OCI-LY7 (cell line): ENCODE measurements around the gene REEP6. TPM values are rescaled to one million over a fixed set of nuclear protein-coding genes. Genes with fewer than 3 reads are reported as not detected.

Source experiments
- BruUV-seq: library from RNA; stranded (reverse); fragments of 400-500 nt; replicated peaks from 2 replicates; lab custom pipeline; 2021; lab: Mats Ljungman, UMichigan
- CTCF ChIA-PET: fragments of 300-600 bp; sonication (Branson Sonifier 250); formaldehyde crosslinking; loops from one replicate; lab custom pipeline; 2022; ENCODE audit warnings: antibody characterized with exemption; ENCODE audit not compliant: unreplicated experiment; lab: Charles Lee
- POLR2A ChIA-PET: fragments of 300-600 bp; sonication (Branson Sonifier 250); formaldehyde crosslinking; loops from one replicate; lab custom pipeline; 2022; ENCODE audit warnings: antibody characterized with exemption; lab: Charles Lee
- DNase-seq: peaks from one replicate; pipeline ENCODE4 v3.0.0-alpha.2; 2015; ENCODE audit warnings: low spot score
- H2AFZ ChIP-seq: fragments of 200-600 bp; sonication (generic), shearing (Covaris generic); 2 replicates; pipeline ENCODE4 v1.6.1; 2014; ENCODE audit warnings: mild to moderate bottlenecking, antibody characterized with exemption, low read length, moderate library complexity
- H3K27ac ChIP-seq: fragments of 200-600 bp; sonication (generic); 2 replicates; pipeline ENCODE4 v1.5.1; 2014; ENCODE audit warnings: mixed run types, low read depth, mild to moderate bottlenecking, moderate library complexity, low read length, inconsistent platforms; ENCODE audit not compliant: poor library complexity, severe bottlenecking
- H3K36me3 ChIP-seq: fragments of 200-600 bp; sonication (generic); 2 replicates; pipeline ENCODE4 v1.6.1; 2014; ENCODE audit warnings: mild to moderate bottlenecking, antibody characterized with exemption, low read length, moderate library complexity, mixed read lengths; ENCODE audit not compliant: insufficient read depth
- H3K4me1 ChIP-seq: fragments of 200-600 bp; sonication (generic); 2 replicates; pipeline ENCODE4 v1.5.1; 2014; ENCODE audit warnings: mild to moderate bottlenecking, low read length; ENCODE audit not compliant: insufficient read depth, poor library complexity, severe bottlenecking
- H3K4me2 ChIP-seq: fragments of 200-600 bp; sonication (generic); 2 replicates; pipeline ENCODE4 v1.6.1; 2014; ENCODE audit warnings: mild to moderate bottlenecking, low read length
- H3K4me3 ChIP-seq: fragments of 200-600 bp; sonication (generic); 2 replicates; pipeline ENCODE4 v1.5.1; 2014; ENCODE audit warnings: mild to moderate bottlenecking, low read depth, low read length; ENCODE audit not compliant: poor library complexity, severe bottlenecking
- H3K79me2 ChIP-seq: fragments of 200-600 bp; sonication (generic); 2 replicates; pipeline ENCODE4 v1.6.1; 2016; ENCODE audit warnings: low read depth, mild to moderate bottlenecking, low read length, moderate library complexity, mixed read lengths; ENCODE audit not compliant: insufficient read depth
- H3K9me2 ChIP-seq: fragments of 200-600 bp; sonication (generic); 2 replicates; pipeline ENCODE4 v1.6.1; 2016; ENCODE audit warnings: mild to moderate bottlenecking, low read length, mixed read lengths; ENCODE audit not compliant: insufficient read depth
- H3K9me3 ChIP-seq: fragments of 200-600 bp; sonication (generic); 2 replicates; pipeline ENCODE4 v1.6.1; 2014; ENCODE audit warnings: mild to moderate bottlenecking, mixed run types, low read length, mixed read lengths
- H4K20me1 ChIP-seq: fragments of 200-600 bp; sonication (generic); 2 replicates; pipeline ENCODE4 v1.6.1; 2014; ENCODE audit warnings: mild to moderate bottlenecking, antibody characterized with exemption, low read length, moderate library complexity, mixed read lengths; ENCODE audit not compliant: insufficient read depth
- EZH2phosphoT487 ChIP-seq: fragments of 200-600 bp; sonication (generic); IDR thresholded peaks from 2 replicates; pipeline ENCODE4 v1.6.1; 2018; ENCODE audit warnings: low read depth, borderline replicate concordance, mild to moderate bottlenecking, mixed run types, antibody characterized with exemption, low read length, moderate library complexity, mixed read lengths
- intact Hi-C: fragments of 100-400 bp; cut with micrococcal nuclease; formaldehyde crosslinking; loops from one replicate; pipeline ENCODE4 v1.10.0; 2022; ENCODE audit not compliant: unreplicated experiment
- total RNA-seq, 2 experiments: library from RNA; depleted of rRNA in 1 of 2; stranded (reverse); fragments of >200 nt in 1 of 2; shearing (Covaris generic) in 1 of 2; gene quantifications; 2 replicates each; pipeline ENCODE4 v1.2.3, GENCODE V29; 2014 to 2022
- TF ChIP-seq, protein P1 (sequence below): fragments of 200-600 bp; sonication (generic); conservative IDR thresholded peaks from 2 replicates; pipeline ENCODE4 v1.5.1; 2014; ENCODE audit warnings: mild to moderate bottlenecking, antibody characterized with exemption, low read length, moderate library complexity, mixed read lengths

The REEP6 gene
- total RNA-seq, 2 experiments from 2014 or later, result 1.3 to 3.6 TPM

- POLR2A ChIA-PET, result no interaction called here
- CTCF ChIA-PET, result no interaction called here
- H3K9me2 ChIP-seq, result no peaks in the 10 kb centered on the region
- H3K27ac ChIP-seq, result no peak overlapping the region
- intact Hi-C loops, result no loop called here
- H3K79me2 ChIP-seq, result no peaks in the 10 kb centered on the region
- TF ChIP-seq, protein P1, sequence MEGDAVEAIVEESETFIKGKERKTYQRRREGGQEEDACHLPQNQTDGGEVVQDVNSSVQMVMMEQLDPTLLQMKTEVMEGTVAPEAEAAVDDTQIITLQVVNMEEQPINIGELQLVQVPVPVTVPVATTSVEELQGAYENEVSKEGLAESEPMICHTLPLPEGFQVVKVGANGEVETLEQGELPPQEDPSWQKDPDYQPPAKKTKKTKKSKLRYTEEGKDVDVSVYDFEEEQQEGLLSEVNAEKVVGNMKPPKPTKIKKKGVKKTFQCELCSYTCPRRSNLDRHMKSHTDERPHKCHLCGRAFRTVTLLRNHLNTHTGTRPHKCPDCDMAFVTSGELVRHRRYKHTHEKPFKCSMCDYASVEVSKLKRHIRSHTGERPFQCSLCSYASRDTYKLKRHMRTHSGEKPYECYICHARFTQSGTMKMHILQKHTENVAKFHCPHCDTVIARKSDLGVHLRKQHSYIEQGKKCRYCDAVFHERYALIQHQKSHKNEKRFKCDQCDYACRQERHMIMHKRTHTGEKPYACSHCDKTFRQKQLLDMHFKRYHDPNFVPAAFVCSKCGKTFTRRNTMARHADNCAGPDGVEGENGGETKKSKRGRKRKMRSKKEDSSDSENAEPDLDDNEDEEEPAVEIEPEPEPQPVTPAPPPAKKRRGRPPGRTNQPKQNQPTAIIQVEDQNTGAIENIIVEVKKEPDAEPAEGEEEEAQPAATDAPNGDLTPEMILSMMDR, result no peak
- TF ChIP-seq EZH2phosphoT487, result no peak
- H3K4me1 ChIP-seq, result no peaks in the 10 kb centered on the region
- H3K4me3 ChIP-seq, result no peak overlapping the region
- no peak for DNase-seq
- no peak overlapping the region for H2AFZ ChIP-seq
- BruUV-seq, result no TSS peak
- no peak overlapping the region for H3K4me2 ChIP-seq
- no peaks in the 10 kb centered on the region for H3K36me3 ChIP-seq
- H4K20me1 ChIP-seq, result no peaks in the 10 kb centered on the region
- no peaks in the 10 kb centered on the region for H3K9me3 ChIP-seq
These were observed 40.6 kb downstream of the REEP6 start for GRCh38 chr19:1531587-1531986.

- no peaks in the 10 kb centered on the region for H4K20me1 ChIP-seq
- H3K4me1 ChIP-seq, result no peaks in the 10 kb centered on the region
- no peaks in the 10 kb centered on the region for H3K9me3 ChIP-seq
- H3K27ac ChIP-seq, result no peak overlapping the region
- TF ChIP-seq EZH2phosphoT487, result no peak
- TF ChIP-seq, protein P1, result no peak
- ChIA-PET POLR2A (no interaction called here), CTCF (no interaction called here)
- H2AFZ ChIP-seq, result no peak overlapping the region
- no peak overlapping the region for H3K4me3 ChIP-seq
- no peaks in the 10 kb centered on the region for H3K79me2 ChIP-seq
- no peak for DNase-seq
- H3K4me2 ChIP-seq, result no peak overlapping the region
- no peaks in the 10 kb centered on the region for H3K9me2 ChIP-seq
- no TSS peak for BruUV-seq
- no peaks in the 10 kb centered on the region for H3K36me3 ChIP-seq
- intact Hi-C loops, result no loop called here
These were observed 41.0 kb downstream of the REEP6 start for GRCh38 chr19:1532003-1532402.

DNA sequence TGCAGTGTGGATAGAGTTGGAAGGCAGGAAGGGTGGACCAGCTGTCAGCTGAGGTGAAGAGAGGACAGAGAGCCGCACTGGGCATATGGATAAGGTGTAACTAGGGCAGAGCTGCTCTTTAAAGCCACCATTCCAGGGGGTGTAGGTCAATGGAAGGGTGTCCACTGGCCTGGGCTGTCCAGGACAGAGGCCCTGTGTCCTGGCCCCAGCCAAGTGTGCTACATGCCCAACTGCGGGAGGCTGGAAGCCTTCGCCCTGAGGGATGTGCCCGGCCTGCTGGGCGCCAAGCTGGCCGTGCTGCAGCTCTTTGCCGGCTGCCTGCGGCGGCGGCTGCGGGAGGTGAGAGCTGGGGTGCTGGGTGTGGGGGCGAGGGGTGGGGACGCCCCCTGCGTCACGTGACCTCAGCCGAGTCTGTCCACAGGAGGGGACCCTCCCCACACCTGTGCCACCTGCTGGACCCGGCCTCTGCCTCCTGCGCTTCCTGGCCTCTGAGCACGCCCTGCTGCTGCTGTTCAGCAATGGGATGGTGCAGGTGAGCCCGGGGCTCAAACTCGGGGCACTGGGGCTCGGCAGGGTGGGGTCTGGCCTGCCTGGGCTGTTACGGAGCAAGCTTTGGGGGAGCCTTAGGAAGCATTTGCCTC is 42.6 kb downstream of the REEP6 start:
- TF ChIP-seq, protein P1, result no peak
- no peak for TF ChIP-seq EZH2phosphoT487
- Histone ChIP-seq H3K36me3 (no peaks in the 10 kb centered on the region), H4K20me1 (no peaks in the 10 kb centered on the region), H2AFZ (no peak overlapping the region), H3K9me2 (no peaks in the 10 kb centered on the region), H3K9me3 (no peaks in the 10 kb centered on the region), H3K4me1 (no peaks in the 10 kb centered on the region), H3K79me2 (no peaks in the 10 kb centered on the region), H3K27ac (no peak overlapping the region), H3K4me2 (no peak overlapping the region), H3K4me3 (no peak overlapping the region)
- CTCF ChIA-PET, result interaction anchor here (0.6 kb wide), 1 partner anchor 60 kb away, joined by 4 read pairs; no protein-coding TSS in a partner anchor
- POLR2A ChIA-PET, result no interaction called here
- BruUV-seq, result no TSS peak
- intact Hi-C loops, result no loop called here
- no peak for DNase-seq
